Lower lobe of right lung (tissue), 2 donors: Measurements from ENCODE around the gene RAB38. TPM values are rescaled to one million over a fixed set of nuclear protein-coding genes. Genes with fewer than 3 reads are reported as not detected.

Experiments used
- ATAC-seq, 2 donors: fragments of 200-7000 bp; cut with Tn5 transposase; one replicate each; pipeline ENCODE4 v1.9.1; 2020 to 2022; ENCODE audit warnings: mild to moderate bottlenecking in 2 of 2, moderate library complexity in 2 of 2
- DNase-seq: peaks from one replicate; pipeline ENCODE4 v3.0.0-alpha.2; 2020
- H3K27ac ChIP-seq: fragments of 200-600 bp; one replicate; pipeline ENCODE4 v1.8.0; 2022
- H3K27me3 ChIP-seq: fragments of 200-600 bp; one replicate; pipeline ENCODE4 v1.8.0; 2022; ENCODE audit warnings: low read depth
- H3K36me3 ChIP-seq: fragments of 200-600 bp; one replicate; pipeline ENCODE4 v1.8.0; 2022; ENCODE audit warnings: mild to moderate bottlenecking
- H3K4me1 ChIP-seq: fragments of 200-600 bp; one replicate; pipeline ENCODE4 v1.8.0; 2022
- H3K4me3 ChIP-seq: fragments of 200-600 bp; one replicate; pipeline ENCODE4 v1.8.0; 2022; ENCODE audit warnings: mild to moderate bottlenecking
- H3K9me3 ChIP-seq: fragments of 200-600 bp; one replicate; pipeline ENCODE4 v1.8.0; 2022
- intact Hi-C: fragments of 100-400 bp; cut with DNase I; formaldehyde crosslinking; loops from one replicate; pipeline ENCODE4 v1.11.0; 2022
- total RNA-seq: library from RNA; stranded (reverse); fragmentation: NEBNext Ultra II Directional; extraction: Animal tissue kit (Norgen Biotek cat#: 25700); gene quantifications from one replicate; pipeline ENCODE4 v1.2.1, GENCODE V29; 2021
- TF ChIP-seq, protein P1 (sequence below): fragments of 200-600 bp; IDR thresholded peaks from one replicate; pipeline ENCODE4 v1.8.0; 2022; ENCODE audit warnings: antibody characterized with exemption, mild to moderate bottlenecking
- donor health status: DM: no; HTN: yes; CAD: no; lungs with severe emphysema.

The RAB38 gene
- total RNA-seq, 1 donor from 2014 or later, result 10.9 TPM

DNA sequence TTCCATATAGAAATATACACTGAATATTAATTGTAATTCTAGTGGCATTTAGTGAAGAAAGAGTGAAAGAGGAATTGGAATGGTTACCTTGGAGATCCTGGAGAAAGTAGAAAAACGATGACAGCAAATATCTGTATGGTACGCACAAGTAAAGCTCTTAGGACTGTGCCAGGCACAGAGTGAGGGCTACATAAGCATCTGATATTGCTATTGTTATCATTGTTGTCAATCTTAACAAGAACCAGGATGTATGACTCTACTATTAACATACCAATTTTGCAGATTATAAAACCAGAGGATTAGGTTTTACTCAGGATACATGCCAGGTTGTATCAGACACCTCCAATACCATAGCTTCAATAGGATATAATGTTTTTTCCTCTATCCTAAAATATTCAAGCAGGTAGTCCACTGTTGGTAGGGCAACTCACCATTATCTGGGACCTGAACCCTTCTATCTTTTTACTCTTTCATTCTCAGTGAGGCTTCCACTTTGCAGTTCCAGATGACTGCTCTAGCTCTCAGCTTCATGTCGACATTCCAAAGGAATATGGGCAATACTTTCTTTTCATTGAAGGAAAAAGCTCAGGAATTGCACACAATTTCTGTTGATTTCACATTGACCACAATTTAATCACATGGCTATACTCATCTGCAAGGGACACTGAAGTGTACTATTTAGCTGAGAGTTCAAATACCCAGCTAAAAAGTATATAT, 73.2 kb downstream of the RAB38 start:
- Histone ChIP-seq H3K4me3 (no peak overlapping the region), H3K27ac (no peak overlapping the region), H3K4me1 (no peaks in the 10 kb centered on the region), H3K9me3 (no peaks in the 10 kb centered on the region), H3K36me3 (no peaks in the 10 kb centered on the region), H3K27me3 (no peaks in the 10 kb centered on the region)
- ATAC-seq (no peak), DNase-seq (no peak)
- intact Hi-C loops, result no loop called here
- TF ChIP-seq, protein P1, sequence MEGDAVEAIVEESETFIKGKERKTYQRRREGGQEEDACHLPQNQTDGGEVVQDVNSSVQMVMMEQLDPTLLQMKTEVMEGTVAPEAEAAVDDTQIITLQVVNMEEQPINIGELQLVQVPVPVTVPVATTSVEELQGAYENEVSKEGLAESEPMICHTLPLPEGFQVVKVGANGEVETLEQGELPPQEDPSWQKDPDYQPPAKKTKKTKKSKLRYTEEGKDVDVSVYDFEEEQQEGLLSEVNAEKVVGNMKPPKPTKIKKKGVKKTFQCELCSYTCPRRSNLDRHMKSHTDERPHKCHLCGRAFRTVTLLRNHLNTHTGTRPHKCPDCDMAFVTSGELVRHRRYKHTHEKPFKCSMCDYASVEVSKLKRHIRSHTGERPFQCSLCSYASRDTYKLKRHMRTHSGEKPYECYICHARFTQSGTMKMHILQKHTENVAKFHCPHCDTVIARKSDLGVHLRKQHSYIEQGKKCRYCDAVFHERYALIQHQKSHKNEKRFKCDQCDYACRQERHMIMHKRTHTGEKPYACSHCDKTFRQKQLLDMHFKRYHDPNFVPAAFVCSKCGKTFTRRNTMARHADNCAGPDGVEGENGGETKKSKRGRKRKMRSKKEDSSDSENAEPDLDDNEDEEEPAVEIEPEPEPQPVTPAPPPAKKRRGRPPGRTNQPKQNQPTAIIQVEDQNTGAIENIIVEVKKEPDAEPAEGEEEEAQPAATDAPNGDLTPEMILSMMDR, result no peak

DNA sequence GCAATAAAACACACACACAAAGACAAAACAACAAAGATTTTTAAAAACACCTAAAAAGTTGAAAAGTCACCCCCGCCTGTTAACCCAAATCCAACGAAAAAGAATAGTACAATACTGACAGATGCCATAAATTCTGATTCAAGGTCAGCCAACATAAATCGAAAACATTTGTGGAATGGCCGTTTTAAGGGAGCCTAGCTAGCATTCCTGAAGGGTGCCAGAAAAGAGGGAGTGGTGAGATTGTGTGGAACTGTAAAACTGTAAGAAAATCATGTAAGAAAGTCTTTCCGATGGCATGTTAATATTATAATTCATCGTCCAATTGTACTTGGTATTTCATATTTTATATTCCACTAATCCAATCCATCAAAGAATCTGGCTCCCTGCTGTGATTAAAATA, 75.1 kb downstream of the RAB38 start:
- TF ChIP-seq, protein P1, result no peak
- H3K27me3 ChIP-seq, result no peaks in the 10 kb centered on the region
- no peaks in the 10 kb centered on the region for H3K4me1 ChIP-seq
- intact Hi-C loops, result no loop called here
- DNase-seq (no peak), ATAC-seq (no peak)
- no peak overlapping the region for H3K27ac ChIP-seq
- H3K36me3 ChIP-seq, result no peaks in the 10 kb centered on the region
- H3K9me3 ChIP-seq, result no peaks in the 10 kb centered on the region
- no peak overlapping the region for H3K4me3 ChIP-seq

DNA sequence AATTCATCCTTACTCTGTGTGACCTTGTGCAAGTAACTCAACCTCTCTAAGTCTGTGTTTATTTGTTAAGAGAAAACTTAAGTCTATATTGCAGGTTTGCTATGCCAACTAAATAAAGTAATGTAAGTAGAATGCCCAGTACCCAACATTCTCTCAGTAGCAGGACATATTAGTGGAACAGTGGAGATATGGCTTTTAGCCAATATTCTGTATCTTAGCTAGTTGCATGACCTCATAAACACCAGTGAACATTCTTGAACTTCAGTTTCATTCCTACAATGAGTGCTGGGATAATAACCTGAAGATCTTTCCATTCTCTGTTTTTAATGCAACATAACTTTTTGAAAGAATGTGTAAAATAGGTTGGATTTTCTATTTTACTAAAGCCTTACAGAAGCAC, 77.0 kb downstream of the RAB38 start:
- DNase-seq, result no peak
- H3K4me1 ChIP-seq, result no peaks in the 10 kb centered on the region

DNA sequence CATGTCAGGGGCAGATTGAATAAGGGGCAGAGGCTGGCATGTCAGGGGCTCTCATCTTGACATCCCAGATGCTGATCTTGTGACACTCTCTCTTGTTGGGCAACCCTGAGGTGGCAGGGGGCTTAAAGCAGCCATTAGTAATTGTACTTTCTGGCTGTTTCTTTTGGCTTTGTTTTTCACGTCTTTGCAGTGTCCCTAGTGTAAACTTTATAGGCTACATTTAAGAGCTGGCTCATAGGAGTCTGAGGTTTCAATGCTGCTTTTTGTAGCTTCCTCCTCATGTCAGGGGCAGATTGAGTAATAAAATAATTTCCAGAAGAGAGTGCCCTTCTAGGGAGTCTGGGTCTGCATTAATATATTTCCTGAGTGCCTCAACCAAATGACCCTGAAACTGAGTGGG, 86.1 kb downstream of the RAB38 start:
- Histone ChIP-seq H3K4me3 (no peak overlapping the region), H3K27ac (no peak overlapping the region), H3K9me3 (no peaks in the 10 kb centered on the region), H3K4me1 (no peaks in the 10 kb centered on the region), H3K36me3 (no peaks in the 10 kb centered on the region), H3K27me3 (no peaks in the 10 kb centered on the region)
- intact Hi-C loops, result no loop called here
- TF ChIP-seq, protein P1, result no peak
- ATAC-seq, result no peak
- no peak for DNase-seq

More for the DNA sequence above, 77.0 kb downstream of the RAB38 start:
- Histone ChIP-seq H3K27me3 (no peaks in the 10 kb centered on the region), H3K9me3 (no peaks in the 10 kb centered on the region), H3K36me3 (no peaks in the 10 kb centered on the region), H3K27ac (no peak overlapping the region), H3K4me3 (no peak overlapping the region)
- no peak for ATAC-seq
- TF ChIP-seq, protein P1, result no peak
- intact Hi-C loops, result no loop called here

DNA sequence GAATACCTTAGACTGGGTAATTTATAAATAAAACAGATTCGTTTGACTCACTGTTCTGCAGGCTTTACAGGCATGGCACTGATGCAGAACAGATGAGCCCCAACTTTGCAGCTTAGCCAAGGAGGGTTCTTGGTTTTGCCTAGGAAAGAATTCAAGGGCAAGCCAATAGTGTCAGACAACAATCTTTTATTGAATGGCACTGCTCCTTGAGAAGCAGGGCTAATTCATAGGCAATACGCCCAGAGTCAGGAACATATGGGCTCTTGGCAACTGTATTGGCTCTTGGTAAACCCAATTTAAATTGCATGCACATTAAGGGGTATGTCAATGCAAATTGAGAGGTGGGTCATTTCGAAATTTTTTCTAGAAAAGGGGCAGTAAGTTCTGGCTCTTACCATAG, 87.9 kb downstream of the RAB38 start:
- DNase-seq (no peak), ATAC-seq (no peak)
- Histone ChIP-seq H3K36me3 (no peaks in the 10 kb centered on the region), H3K27me3 (no peaks in the 10 kb centered on the region), H3K27ac (no peak overlapping the region), H3K4me1 (no peaks in the 10 kb centered on the region), H3K4me3 (no peak overlapping the region), H3K9me3 (no peaks in the 10 kb centered on the region)
- TF ChIP-seq, protein P1, result no peak
- intact Hi-C loops, result no loop called here
